Tibial nerve (tissue), 4 donors: ENCODE measurements around the gene ATG7.

Experiments
- EP300 ChIP-seq, 2 donors: sonication (generic); formaldehyde crosslinking; IDR thresholded peaks; one replicate each; pipeline ENCODE4 v1.6.1; 2017; ENCODE audit warnings: antibody characterized with exemption in 2 of 2, mild to moderate bottlenecking in 1 of 2
- POLR2A ChIP-seq, 2 donors: fragments of 450-650 bp; IDR thresholded peaks; one replicate each; pipeline ENCODE4 v1.6.1; 2017; ENCODE audit warnings: antibody characterized with exemption in 2 of 2, mild to moderate bottlenecking in 2 of 2, moderate library complexity in 2 of 2
- TF ChIP-seq, protein P1 (sequence below), 5 experiments: fragments of 200-600 bp in 3 of 5; fragments of 450-650 bp in 2 of 5; sonication (generic) in 3 of 5; IDR thresholded peaks; one replicate each; pipeline ENCODE4 v1.5.1; 2016 to 2019; ENCODE audit warnings: antibody characterized with exemption in 5 of 5, mild to moderate bottlenecking in 3 of 5, moderate library complexity in 2 of 5

DNA sequence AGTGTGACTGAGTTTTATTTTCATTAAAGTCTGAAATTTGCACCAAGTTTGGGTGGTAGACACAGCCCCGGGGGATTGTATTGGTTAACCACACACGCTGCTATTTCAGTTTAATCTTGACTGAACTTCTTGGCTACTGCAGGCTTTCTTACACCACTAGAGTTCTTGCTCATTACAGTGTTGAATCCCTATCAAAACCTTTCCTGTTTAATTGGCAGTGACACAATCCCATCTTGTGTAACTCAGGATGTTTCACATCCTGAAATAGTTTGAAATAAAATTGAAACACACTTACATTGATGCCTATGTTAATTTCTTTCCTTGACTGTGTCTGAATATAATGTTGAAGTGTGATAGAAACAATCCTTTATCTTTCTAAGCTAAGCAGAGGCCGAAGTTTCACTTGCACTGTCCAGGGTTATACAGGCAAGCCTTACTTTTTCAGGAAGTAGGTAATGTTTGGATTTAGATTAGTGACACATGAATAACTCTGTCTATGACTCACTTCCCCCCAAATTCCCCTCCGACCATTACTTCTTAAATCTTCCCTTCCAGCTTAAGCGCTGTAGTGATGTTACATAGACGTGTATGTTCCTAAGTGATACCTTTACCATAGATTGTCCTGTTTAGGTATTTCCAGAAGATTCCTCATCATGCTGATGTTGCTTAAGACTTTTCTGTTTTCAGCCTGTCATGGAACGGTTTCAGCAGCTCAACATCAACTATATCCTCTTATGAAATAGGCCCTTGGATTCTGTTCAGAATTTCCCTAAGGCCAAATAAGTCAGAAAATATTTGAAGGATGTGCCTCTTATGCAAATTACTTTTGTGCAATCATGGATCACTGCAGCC lies 16.8 kb downstream of the ATG7 start:
- TF ChIP-seq, protein P1, sequence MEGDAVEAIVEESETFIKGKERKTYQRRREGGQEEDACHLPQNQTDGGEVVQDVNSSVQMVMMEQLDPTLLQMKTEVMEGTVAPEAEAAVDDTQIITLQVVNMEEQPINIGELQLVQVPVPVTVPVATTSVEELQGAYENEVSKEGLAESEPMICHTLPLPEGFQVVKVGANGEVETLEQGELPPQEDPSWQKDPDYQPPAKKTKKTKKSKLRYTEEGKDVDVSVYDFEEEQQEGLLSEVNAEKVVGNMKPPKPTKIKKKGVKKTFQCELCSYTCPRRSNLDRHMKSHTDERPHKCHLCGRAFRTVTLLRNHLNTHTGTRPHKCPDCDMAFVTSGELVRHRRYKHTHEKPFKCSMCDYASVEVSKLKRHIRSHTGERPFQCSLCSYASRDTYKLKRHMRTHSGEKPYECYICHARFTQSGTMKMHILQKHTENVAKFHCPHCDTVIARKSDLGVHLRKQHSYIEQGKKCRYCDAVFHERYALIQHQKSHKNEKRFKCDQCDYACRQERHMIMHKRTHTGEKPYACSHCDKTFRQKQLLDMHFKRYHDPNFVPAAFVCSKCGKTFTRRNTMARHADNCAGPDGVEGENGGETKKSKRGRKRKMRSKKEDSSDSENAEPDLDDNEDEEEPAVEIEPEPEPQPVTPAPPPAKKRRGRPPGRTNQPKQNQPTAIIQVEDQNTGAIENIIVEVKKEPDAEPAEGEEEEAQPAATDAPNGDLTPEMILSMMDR (IDR thresholded peaks at IDR 0.05), result no peak
- peak; percentile 53 to 74 for TF ChIP-seq EP300 (IDR thresholded peaks at IDR 0.05)
- peak in 1 of 2 donors; percentile 8 for TF ChIP-seq POLR2A (IDR thresholded peaks at IDR 0.05)
